Measurements from ENCODE around the gene ADSL. TPM values are rescaled to one million over a fixed set of nuclear protein-coding genes. Genes with fewer than 3 reads are reported as not detected.

Gene ADSL
- total and polyA plus RNA-seq, 2 donors (not counting 1 experiment from before 2014, with no cell fraction given) = 67.0 to 89.8 TPM

- Histone ChIP-seq H3K36me3 (ENCODE audit: control insufficient read depth, insufficient read depth, low read length) (no peaks in the 10 kb centered on the region), H2AFZ (ENCODE audit: low read length) (no peak overlapping the region), H3K4me1 (ENCODE audit: control insufficient read depth, extremely low read depth, insufficient read depth, low read length) (peaks cover 3% of the 10 kb centered on the region), H3K27ac (ENCODE audit: insufficient read depth, low read length) (no peak overlapping the region), H3K9me3 (ENCODE audit: control insufficient read depth, insufficient read depth, low read depth, low read length) (no peaks in the 10 kb centered on the region), H3K4me2 (ENCODE audit: extremely low read depth, insufficient read depth, low read length) (no peak overlapping the region), H4K20me1 (ENCODE audit: control insufficient read depth, extremely low read depth, insufficient read depth, low read length) (no peaks in the 10 kb centered on the region), H3K27me3 (ENCODE audit: control insufficient read depth, insufficient read depth, low read length) (no peaks in the 10 kb centered on the region), H3K4me3 (replicated peaks in 1 of 4; ENCODE audit: control extremely low read depth in 1 of 4, insufficient read depth in 1 of 4, low read depth in 3 of 4, low read length in 4 of 4) (no peak overlapping the region), H3K9ac (ENCODE audit: insufficient read depth, low read length) (no peak overlapping the region), H3K79me2 (ENCODE audit: control insufficient read depth, insufficient read depth, low read length) (peaks cover 8% of the 10 kb centered on the region)
- no peak for TF ChIP-seq EZH2 (IDR thresholded peaks at IDR 0.05; ENCODE audit: low read length, missing control alignments)
- TF ChIP-seq, protein P1, sequence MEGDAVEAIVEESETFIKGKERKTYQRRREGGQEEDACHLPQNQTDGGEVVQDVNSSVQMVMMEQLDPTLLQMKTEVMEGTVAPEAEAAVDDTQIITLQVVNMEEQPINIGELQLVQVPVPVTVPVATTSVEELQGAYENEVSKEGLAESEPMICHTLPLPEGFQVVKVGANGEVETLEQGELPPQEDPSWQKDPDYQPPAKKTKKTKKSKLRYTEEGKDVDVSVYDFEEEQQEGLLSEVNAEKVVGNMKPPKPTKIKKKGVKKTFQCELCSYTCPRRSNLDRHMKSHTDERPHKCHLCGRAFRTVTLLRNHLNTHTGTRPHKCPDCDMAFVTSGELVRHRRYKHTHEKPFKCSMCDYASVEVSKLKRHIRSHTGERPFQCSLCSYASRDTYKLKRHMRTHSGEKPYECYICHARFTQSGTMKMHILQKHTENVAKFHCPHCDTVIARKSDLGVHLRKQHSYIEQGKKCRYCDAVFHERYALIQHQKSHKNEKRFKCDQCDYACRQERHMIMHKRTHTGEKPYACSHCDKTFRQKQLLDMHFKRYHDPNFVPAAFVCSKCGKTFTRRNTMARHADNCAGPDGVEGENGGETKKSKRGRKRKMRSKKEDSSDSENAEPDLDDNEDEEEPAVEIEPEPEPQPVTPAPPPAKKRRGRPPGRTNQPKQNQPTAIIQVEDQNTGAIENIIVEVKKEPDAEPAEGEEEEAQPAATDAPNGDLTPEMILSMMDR (conservative IDR thresholded peaks at IDR 0.05 in 1 of 2, IDR thresholded peaks at IDR 0.05 in 1 of 2; ENCODE audit: low read depth in 1 of 2, low read length in 2 of 2) = no peak
- DNase-seq (ENCODE audit: low read depth in 2 of 2) = no peak
These were observed 3.8 kb upstream of the ADSL start for GRCh38 chr22:40342521-40342920.

DNA sequence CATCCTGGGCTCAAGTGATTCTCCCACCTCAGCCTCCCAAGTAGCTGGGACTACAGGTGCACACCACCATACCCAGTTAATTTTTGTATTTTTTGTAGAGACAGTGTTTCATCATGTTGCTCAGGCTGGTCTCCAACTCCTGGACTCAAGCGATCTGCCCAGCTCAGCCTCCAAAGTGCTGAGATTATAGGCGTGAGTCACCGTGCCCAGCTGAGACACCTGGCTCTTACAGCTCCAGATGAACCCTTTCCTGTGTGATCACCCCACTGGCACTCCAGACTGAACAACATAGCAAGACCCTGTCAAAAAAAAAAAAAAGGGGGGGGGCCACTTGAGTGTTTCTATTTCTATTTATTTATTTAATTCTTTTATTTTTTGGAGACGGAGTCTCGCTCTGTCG is 1.0 kb upstream of the ADSL start:
- Histone ChIP-seq H3K79me2 (ENCODE audit: control insufficient read depth, insufficient read depth, low read length) (peaks cover 26% of the 10 kb centered on the region), H3K27ac (ENCODE audit: insufficient read depth, low read length) (no peak overlapping the region), H3K9me3 (ENCODE audit: control insufficient read depth, insufficient read depth, low read depth, low read length) (no peaks in the 10 kb centered on the region), H3K4me3 (replicated peaks in 1 of 4; ENCODE audit: control extremely low read depth in 1 of 4, insufficient read depth in 1 of 4, low read depth in 3 of 4, low read length in 4 of 4) (peak overlapping the region in 3 of 4 experiments; percentile 78 to 99 (median 87)), H2AFZ (ENCODE audit: low read length) (no peak overlapping the region), H3K27me3 (ENCODE audit: control insufficient read depth, insufficient read depth, low read length) (no peaks in the 10 kb centered on the region), H3K9ac (ENCODE audit: insufficient read depth, low read length) (no peak overlapping the region), H3K4me2 (ENCODE audit: extremely low read depth, insufficient read depth, low read length) (peak overlapping the region; percentile 99), H4K20me1 (ENCODE audit: control insufficient read depth, extremely low read depth, insufficient read depth, low read length) (no peaks in the 10 kb centered on the region), H3K36me3 (ENCODE audit: control insufficient read depth, insufficient read depth, low read length) (no peaks in the 10 kb centered on the region), H3K4me1 (ENCODE audit: control insufficient read depth, extremely low read depth, insufficient read depth, low read length) (peaks cover 7% of the 10 kb centered on the region)
- peak in 1 of 2 donors; percentile 52 for DNase-seq (ENCODE audit: low read depth in 2 of 2)
- TF ChIP-seq, protein P1 (conservative IDR thresholded peaks at IDR 0.05 in 1 of 2, IDR thresholded peaks at IDR 0.05 in 1 of 2; ENCODE audit: low read depth in 1 of 2, low read length in 2 of 2) = no peak
- no peak for TF ChIP-seq EZH2 (IDR thresholded peaks at IDR 0.05; ENCODE audit: low read length, missing control alignments)

GRCh38 chr22:40345815-40346184 is 500 bp upstream of the ADSL start:
- H3K4me2 ChIP-seq (ENCODE audit: extremely low read depth, insufficient read depth, low read length) = peak overlapping the region; percentile 99
- peak overlapping the region; percentile 48 for H3K27ac ChIP-seq (ENCODE audit: insufficient read depth, low read length)
- H3K36me3 ChIP-seq (ENCODE audit: control insufficient read depth, insufficient read depth, low read length) = peaks cover 3% of the 10 kb centered on the region
- H3K4me3 ChIP-seq (replicated peaks in 1 of 4; ENCODE audit: control extremely low read depth in 1 of 4, insufficient read depth in 1 of 4, low read depth in 3 of 4, low read length in 4 of 4) = peak overlapping the region; percentile 78 to 99 (median 86)
- DNase-seq (ENCODE audit: low read depth in 2 of 2) = peak in 1 of 2 donors; percentile 49
- peaks cover 26% of the 10 kb centered on the region for H3K79me2 ChIP-seq (ENCODE audit: control insufficient read depth, insufficient read depth, low read length)
- peak overlapping the region; percentile 47 for H3K9ac ChIP-seq (ENCODE audit: insufficient read depth, low read length)
- no peaks in the 10 kb centered on the region for H3K9me3 ChIP-seq (ENCODE audit: control insufficient read depth, insufficient read depth, low read depth, low read length)
- no peaks in the 10 kb centered on the region for H3K27me3 ChIP-seq (ENCODE audit: control insufficient read depth, insufficient read depth, low read length)
- peak overlapping the region; percentile 9 for H2AFZ ChIP-seq (ENCODE audit: low read length)
- H4K20me1 ChIP-seq (ENCODE audit: control insufficient read depth, extremely low read depth, insufficient read depth, low read length) = no peaks in the 10 kb centered on the region
- H3K4me1 ChIP-seq (ENCODE audit: control insufficient read depth, extremely low read depth, insufficient read depth, low read length) = peaks cover 7% of the 10 kb centered on the region
- TF ChIP-seq, protein P1 (conservative IDR thresholded peaks at IDR 0.05 in 1 of 2, IDR thresholded peaks at IDR 0.05 in 1 of 2; ENCODE audit: low read depth in 1 of 2, low read length in 2 of 2) = no peak
- no peak for TF ChIP-seq EZH2 (IDR thresholded peaks at IDR 0.05; ENCODE audit: low read length, missing control alignments)

Data from fibroblast of lung (primary cell).